Type B pancreatic cell (in vitro differentiated cells): ENCODE results near the gene THAP4. TPM values are rescaled to one million over a fixed set of nuclear protein-coding genes. Genes with fewer than 3 reads are reported as not detected.

Source experiments
- DNase-seq: peaks from one replicate; pipeline ENCODE4 v3.0.0; 2021; ENCODE audit warnings: mixed read lengths; ENCODE audit not compliant: unreplicated experiment; ENCODE audit errors: extremely low spot score
- H3K27ac Mint-ChIP-seq: 2 replicates; pipeline ENCODE4 v1.8.0; 2021; ENCODE audit warnings: mild to moderate bottlenecking, mixed read lengths
- H3K27me3 Mint-ChIP-seq: 2 replicates; pipeline ENCODE4 v1.8.0; 2021; ENCODE audit warnings: mixed read lengths
- H3K36me3 Mint-ChIP-seq: 2 replicates; pipeline ENCODE4 v1.8.0; 2021; ENCODE audit warnings: mixed read lengths
- H3K4me1 Mint-ChIP-seq: one replicate; pipeline ENCODE4 v1.8.0; 2021; ENCODE audit warnings: mixed read lengths; ENCODE audit not compliant: unreplicated experiment
- H3K4me3 Mint-ChIP-seq: 2 replicates; pipeline ENCODE4 v1.8.0; 2021; ENCODE audit warnings: mild to moderate bottlenecking, mixed read lengths
- H3K9me3 Mint-ChIP-seq: 2 replicates; pipeline ENCODE4 v1.8.0; 2021; ENCODE audit warnings: mixed read lengths
- total RNA-seq: library from RNA; stranded (reverse); gene quantifications from 2 replicates; pipeline ENCODE4 v1.2.1, GENCODE V29; 2021; ENCODE audit warnings: low replicate concordance
- TF ChIP-seq, protein P1 (sequence below): fragments of 200-600 bp; sonication (generic); conservative IDR thresholded peaks from 2 replicates; pipeline ENCODE4 v1.5.0; 2021; ENCODE audit warnings: antibody characterized with exemption, mild to moderate bottlenecking

The THAP4 gene
- total RNA-seq, 1 donor from 2014 or later = 51.3 TPM

DNA sequence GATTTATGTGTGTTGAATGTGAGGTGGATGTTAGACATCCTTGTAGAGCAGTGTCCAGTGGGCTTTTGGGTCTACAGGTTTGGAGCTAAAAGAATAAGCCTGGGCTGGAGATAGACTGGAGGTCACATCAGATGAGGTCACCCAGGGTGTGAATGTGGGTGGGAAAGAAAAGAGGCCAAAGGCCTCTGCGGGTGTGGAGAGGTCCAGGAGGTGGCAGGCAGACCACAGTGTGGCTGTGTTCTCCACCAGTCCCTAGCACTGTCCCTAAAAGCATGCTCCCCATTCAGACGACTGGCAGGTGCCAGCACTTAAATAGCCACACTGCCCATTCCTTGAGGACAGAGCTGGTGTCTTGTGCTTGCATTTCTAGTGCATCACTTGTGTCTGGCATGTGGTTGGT, 4.7 kb upstream of the THAP4 start:
- TF ChIP-seq, protein P1, sequence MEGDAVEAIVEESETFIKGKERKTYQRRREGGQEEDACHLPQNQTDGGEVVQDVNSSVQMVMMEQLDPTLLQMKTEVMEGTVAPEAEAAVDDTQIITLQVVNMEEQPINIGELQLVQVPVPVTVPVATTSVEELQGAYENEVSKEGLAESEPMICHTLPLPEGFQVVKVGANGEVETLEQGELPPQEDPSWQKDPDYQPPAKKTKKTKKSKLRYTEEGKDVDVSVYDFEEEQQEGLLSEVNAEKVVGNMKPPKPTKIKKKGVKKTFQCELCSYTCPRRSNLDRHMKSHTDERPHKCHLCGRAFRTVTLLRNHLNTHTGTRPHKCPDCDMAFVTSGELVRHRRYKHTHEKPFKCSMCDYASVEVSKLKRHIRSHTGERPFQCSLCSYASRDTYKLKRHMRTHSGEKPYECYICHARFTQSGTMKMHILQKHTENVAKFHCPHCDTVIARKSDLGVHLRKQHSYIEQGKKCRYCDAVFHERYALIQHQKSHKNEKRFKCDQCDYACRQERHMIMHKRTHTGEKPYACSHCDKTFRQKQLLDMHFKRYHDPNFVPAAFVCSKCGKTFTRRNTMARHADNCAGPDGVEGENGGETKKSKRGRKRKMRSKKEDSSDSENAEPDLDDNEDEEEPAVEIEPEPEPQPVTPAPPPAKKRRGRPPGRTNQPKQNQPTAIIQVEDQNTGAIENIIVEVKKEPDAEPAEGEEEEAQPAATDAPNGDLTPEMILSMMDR = no peak
- DNase-seq = no peak
- H3K9me3 Mint-ChIP-seq = no peaks in the 10 kb centered on the region
- H3K36me3 Mint-ChIP-seq = peaks cover 13% of the 10 kb centered on the region
- H3K27ac Mint-ChIP-seq = no peak overlapping the region
- peaks cover 32% of the 10 kb centered on the region for H3K4me1 Mint-ChIP-seq
- no peaks in the 10 kb centered on the region for H3K27me3 Mint-ChIP-seq
- H3K4me3 Mint-ChIP-seq = no peak overlapping the region

DNA sequence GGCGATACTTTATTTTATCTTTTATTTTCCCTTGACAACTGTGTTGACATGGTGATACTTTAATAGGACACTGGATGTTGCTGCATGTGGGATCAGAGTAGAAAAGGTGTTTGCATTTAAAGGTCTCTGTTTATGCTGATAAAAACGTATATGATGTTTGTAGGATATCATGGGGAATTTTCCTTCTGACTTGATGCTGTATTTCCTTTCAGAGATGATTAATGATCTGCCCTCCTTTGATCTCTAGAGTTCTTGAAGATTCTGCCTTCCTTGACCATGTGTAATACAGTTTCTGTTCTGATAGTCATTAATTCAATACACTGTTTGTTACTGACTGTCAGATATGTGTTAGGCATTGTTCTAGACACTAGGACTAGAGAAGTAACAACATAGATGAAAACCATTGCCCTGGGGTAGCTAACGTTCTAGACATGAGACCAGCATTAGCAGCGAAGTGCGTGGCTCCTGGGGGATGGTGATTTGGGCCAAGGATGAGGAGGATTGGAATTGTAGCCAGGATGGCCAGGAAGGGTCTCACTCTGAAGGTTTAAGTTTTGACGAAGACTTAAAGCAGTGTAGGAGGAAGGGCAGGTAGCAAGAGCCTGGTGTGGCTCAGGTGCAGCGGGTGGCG, 3.3 kb upstream of the THAP4 start:
- no peak for DNase-seq
- H3K9me3 Mint-ChIP-seq = no peaks in the 10 kb centered on the region
- TF ChIP-seq, protein P1 = no peak
- peaks cover 37% of the 10 kb centered on the region for H3K4me1 Mint-ChIP-seq
- H3K36me3 Mint-ChIP-seq = peaks cover 13% of the 10 kb centered on the region
- no peak overlapping the region for H3K27ac Mint-ChIP-seq
- H3K27me3 Mint-ChIP-seq = no peaks in the 10 kb centered on the region
- peak overlapping the region; percentile 18 for H3K4me3 Mint-ChIP-seq

DNA sequence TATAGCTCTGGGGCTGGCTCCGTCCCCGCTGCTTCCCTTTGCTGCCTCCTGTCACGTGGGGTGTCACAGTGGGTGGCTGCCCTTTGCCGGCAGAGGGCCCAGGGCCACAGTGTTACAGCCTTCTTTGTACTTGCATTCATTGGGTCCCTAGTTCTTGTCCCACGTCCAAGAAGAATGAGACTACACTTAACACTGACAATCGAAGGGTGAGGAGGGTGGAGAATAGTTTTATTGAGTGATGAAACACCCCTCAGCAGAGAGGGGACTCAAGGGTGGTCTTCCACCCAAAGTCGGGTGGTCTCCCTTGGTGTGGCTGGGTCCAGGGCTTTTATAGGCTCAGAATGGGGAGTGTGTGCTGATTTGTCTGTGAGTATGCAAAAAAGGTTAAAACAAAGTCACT, 2.4 kb upstream of the THAP4 start:
- Mint-ChIP-seq H3K27ac (no peak overlapping the region), H3K4me3 (peak overlapping the region; percentile 18), H3K36me3 (peaks cover 13% of the 10 kb centered on the region), H3K27me3 (no peaks in the 10 kb centered on the region), H3K4me1 (peaks cover 37% of the 10 kb centered on the region), H3K9me3 (no peaks in the 10 kb centered on the region)
- TF ChIP-seq, protein P1 = no peak
- DNase-seq = no peak

DNA sequence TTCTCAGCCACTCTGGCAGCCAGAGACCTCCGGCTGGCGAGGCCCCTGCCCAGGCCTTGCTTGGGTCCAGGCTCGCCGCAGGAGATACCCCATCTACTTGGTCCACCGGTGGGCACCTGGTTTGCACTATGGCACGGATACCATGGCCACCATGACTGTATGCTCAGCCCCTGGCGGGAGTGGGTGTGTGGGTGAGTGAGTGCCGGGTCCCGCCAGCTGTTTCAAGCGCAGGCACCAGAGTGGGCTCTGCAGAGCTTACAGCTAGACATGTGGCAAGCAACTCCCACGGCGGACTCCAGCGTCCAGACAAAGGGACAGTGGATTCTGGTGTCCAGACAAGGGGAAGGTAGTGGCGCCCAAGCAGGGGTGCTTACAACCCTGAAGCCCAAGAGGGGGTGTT, 2.0 kb upstream of the THAP4 start:
- DNase-seq = no peak
- Mint-ChIP-seq H3K4me3 (peak overlapping the region; percentile 95), H3K4me1 (peaks cover 37% of the 10 kb centered on the region), H3K27me3 (no peaks in the 10 kb centered on the region), H3K27ac (peak overlapping the region; percentile 95), H3K36me3 (peaks cover 13% of the 10 kb centered on the region), H3K9me3 (no peaks in the 10 kb centered on the region)
- TF ChIP-seq, protein P1 = no peak

DNA sequence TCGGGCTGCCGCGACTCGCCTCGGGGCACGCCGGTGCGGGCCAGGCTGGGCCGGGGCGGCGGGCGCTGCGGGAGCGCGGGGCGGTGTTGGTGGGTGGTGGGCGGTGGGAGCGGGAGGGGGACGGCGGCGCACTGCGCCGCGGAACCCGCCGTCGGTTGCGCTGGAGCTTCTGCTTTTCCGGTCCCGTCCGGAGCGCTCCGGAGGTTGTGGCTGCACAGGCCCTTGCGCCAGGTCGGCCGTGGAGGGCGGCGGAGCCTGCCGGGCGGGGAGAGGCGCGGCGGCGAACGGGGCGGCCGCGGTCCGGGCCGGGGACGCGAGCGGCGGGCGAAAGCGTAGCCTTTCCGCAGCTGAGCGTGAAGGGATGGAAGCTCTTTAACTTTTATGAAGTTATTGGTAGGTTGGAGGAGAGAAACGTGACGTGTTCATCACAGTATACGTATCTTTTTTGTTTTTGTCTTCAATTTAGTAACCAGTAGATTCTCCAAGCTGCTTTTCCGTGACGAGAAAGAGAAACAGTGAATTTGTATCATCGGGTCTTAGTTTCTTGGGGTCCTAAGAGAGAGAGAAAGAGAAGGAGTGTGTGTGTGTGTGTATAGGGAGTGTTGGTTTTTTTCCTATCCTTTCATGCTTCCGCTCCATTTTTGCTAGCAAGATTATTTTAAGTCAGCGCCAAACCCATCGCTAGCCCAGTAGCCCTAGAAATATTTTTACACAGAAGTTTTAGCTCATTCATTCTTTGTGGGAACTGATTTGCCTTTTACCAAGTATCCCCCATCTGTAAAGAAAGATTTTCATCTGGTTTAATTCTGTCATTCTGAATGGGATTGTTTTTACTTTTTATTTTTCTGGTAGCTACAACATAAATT, 1.1 kb upstream of the THAP4 start:
- no peaks in the 10 kb centered on the region for H3K9me3 Mint-ChIP-seq
- TF ChIP-seq, protein P1 = no peak
- peak overlapping the region; percentile 95 for H3K27ac Mint-ChIP-seq
- H3K36me3 Mint-ChIP-seq = peaks cover 13% of the 10 kb centered on the region
- peaks cover 37% of the 10 kb centered on the region for H3K4me1 Mint-ChIP-seq
- peak overlapping the region; percentile 95 for H3K4me3 Mint-ChIP-seq
- no peaks in the 10 kb centered on the region for H3K27me3 Mint-ChIP-seq
- no peak for DNase-seq
